ENCODE results near the gene PTPRD. TPM values are rescaled to one million over a fixed set of nuclear protein-coding genes. Genes with fewer than 3 reads are reported as not detected.
"Not testable (repeated sequence)": the region's sequence is repeated elsewhere in the genome, so short reads cannot be mapped to it uniquely, and the experiment has no call there.

Gene PTPRD
- total RNA-seq, 2 experiments from 2014 or later: not detected

- ATAC-seq (no peak), DNase-seq (no peak)
- intact Hi-C loops (cut with DNase I, micrococcal nuclease): no loop called here
- peaks cover 6% of the 10 kb centered on the region for H3K27me3 Mint-ChIP-seq
- H3K36me3 Mint-ChIP-seq (ENCODE audit: low read depth): no peaks in the 10 kb centered on the region
- CTCF ChIA-PET: interaction anchor here (1.3 kb wide), 1 partner anchor 16 kb away, joined by 3 read pairs; no protein-coding TSS in a partner anchor
- no peak overlapping the region for H3K27ac Mint-ChIP-seq
- no peaks in the 10 kb centered on the region for H3K4me1 Mint-ChIP-seq
- H3K4me3 Mint-ChIP-seq: no peak overlapping the region
- POLR2A ChIA-PET: no interaction called here
- no peaks in the 10 kb centered on the region for H3K9me3 Mint-ChIP-seq (ENCODE audit: low read depth)
Observed at GRCh38 chr9:8706531-8706930, 1906.3 kb downstream of the PTPRD start.

- CTCF ChIA-PET: interaction anchor here (1.3 kb wide), 1 partner anchor 16 kb away, joined by 3 read pairs; no protein-coding TSS in a partner anchor
- H3K4me3 Mint-ChIP-seq: no peak overlapping the region
- H3K4me1 Mint-ChIP-seq: no peaks in the 10 kb centered on the region
- ATAC-seq: no peak
- H3K27ac Mint-ChIP-seq: no peak overlapping the region
- POLR2A ChIA-PET: no interaction called here
- peaks cover 6% of the 10 kb centered on the region for H3K27me3 Mint-ChIP-seq
- no peak for DNase-seq
- intact Hi-C loops (cut with DNase I, micrococcal nuclease): no loop called here
- no peaks in the 10 kb centered on the region for H3K36me3 Mint-ChIP-seq (ENCODE audit: low read depth)
- no peaks in the 10 kb centered on the region for H3K9me3 Mint-ChIP-seq (ENCODE audit: low read depth)
Observed at GRCh38 chr9:8705861-8706260, 1906.9 kb downstream of the PTPRD start.

GRCh38 chr9:8703904-8704303 lies 1908.9 kb downstream of the PTPRD start:
- H3K9me3 Mint-ChIP-seq (ENCODE audit: low read depth): no peaks in the 10 kb centered on the region

DNA sequence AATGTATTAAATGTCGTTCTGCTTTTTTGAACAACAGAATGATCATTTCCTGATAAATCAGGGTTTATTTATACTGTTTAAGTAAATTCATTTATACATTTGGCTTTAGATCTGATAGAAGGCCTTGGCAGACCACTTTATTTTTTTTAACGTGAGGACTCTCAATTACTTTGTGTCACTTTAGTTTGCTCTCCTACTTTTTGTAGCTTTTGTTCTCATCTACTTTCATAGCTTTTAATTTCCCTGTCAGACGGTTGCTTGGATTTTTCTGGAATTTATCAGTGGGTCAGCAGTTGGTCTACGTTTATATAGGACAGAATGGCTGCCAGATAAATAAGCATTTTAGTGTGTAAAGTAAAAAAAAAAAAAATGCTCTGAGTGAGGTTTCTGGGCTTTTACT lies 1910.9 kb downstream of the PTPRD start:
- Mint-ChIP-seq H3K9me3 (ENCODE audit: low read depth) (no peaks in the 10 kb centered on the region), H3K4me1 (no peaks in the 10 kb centered on the region), H3K4me3 (no peak overlapping the region), H3K36me3 (ENCODE audit: low read depth) (no peaks in the 10 kb centered on the region), H3K27me3 (peaks cover 6% of the 10 kb centered on the region), H3K27ac (no peak overlapping the region)
- ChIA-PET CTCF (no interaction called here), POLR2A (no interaction called here)
- DNase-seq: no peak
- intact Hi-C loops (cut with DNase I, micrococcal nuclease): no loop called here
- no peak for ATAC-seq

More at GRCh38 chr9:8703904-8704303, 1908.9 kb downstream of the PTPRD start:
- intact Hi-C loops (cut with DNase I, micrococcal nuclease): no loop called here
- no peak overlapping the region for H3K27ac Mint-ChIP-seq
- DNase-seq (no peak), ATAC-seq (no peak)
- no peaks in the 10 kb centered on the region for H3K36me3 Mint-ChIP-seq (ENCODE audit: low read depth)
- ChIA-PET POLR2A (no interaction called here), CTCF (no interaction called here)
- peaks cover 6% of the 10 kb centered on the region for H3K27me3 Mint-ChIP-seq
- H3K4me1 Mint-ChIP-seq: no peaks in the 10 kb centered on the region
- H3K4me3 Mint-ChIP-seq: no peak overlapping the region

DNA sequence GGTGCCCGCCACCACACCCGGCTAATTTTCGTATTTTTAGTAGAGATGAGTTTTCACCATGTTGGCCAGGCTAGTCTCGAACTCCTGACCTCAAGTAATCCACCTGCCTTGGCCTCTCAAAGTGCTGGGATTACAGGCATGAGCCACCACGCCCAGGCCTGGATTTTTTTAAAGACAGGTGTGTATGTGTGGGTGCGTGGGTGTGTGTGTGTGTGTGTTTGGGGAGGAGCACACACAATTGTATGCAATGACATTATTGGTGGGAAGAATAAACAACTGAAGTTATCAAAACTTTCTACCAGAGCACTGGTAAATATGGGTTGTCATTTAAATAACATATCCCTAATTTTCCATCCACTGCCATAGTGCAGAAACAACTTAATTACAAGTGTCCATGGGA lies 1915.2 kb downstream of the PTPRD start:
- H3K9me3 Mint-ChIP-seq (ENCODE audit: low read depth); intact Hi-C loops (cut with DNase I, micrococcal nuclease); POLR2A ChIA-PET; H3K4me3 Mint-ChIP-seq; DNase-seq; ATAC-seq; H3K36me3 Mint-ChIP-seq (ENCODE audit: low read depth); H3K4me1 Mint-ChIP-seq; H3K27me3 Mint-ChIP-seq; CTCF ChIA-PET; H3K27ac Mint-ChIP-seq: not testable (repeated sequence)

DNA sequence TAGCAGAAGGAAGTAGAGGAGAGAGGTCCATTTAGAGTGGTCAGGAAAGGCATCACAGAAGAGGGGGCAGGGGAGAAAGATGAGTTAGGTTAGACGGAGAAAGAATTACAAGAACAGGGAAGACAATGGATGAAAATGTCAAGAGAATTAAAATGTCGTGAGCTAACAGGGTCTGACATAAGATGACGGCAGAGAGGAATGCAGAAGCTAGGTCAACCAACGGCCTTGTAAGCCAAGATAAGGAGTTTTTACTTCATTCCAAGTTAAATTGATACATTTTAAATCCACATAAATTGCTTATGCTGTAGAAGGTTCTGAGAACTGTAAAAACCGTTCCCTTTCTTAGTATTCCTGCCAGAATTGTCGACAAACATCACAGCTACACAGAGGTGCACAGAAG lies 1916.3 kb downstream of the PTPRD start:
- Mint-ChIP-seq H3K27me3 (peaks cover 2% of the 10 kb centered on the region), H3K9me3 (ENCODE audit: low read depth) (no peaks in the 10 kb centered on the region), H3K4me1 (no peaks in the 10 kb centered on the region), H3K36me3 (ENCODE audit: low read depth) (no peaks in the 10 kb centered on the region), H3K4me3 (no peak overlapping the region), H3K27ac (no peak overlapping the region)
- POLR2A ChIA-PET: no interaction called here
- CTCF ChIA-PET: no interaction called here
- intact Hi-C loops (cut with DNase I, micrococcal nuclease): no loop called here
- ATAC-seq (no peak), DNase-seq (no peak)

- intact Hi-C loops (cut with DNase I, micrococcal nuclease): no loop called here
- no peak for ATAC-seq
- Mint-ChIP-seq H3K4me1 (no peaks in the 10 kb centered on the region), H3K9me3 (ENCODE audit: low read depth) (no peaks in the 10 kb centered on the region), H3K27ac (no peak overlapping the region), H3K27me3 (peaks cover 2% of the 10 kb centered on the region), H3K4me3 (no peak overlapping the region), H3K36me3 (ENCODE audit: low read depth) (no peaks in the 10 kb centered on the region)
- no peak for DNase-seq
- POLR2A ChIA-PET: no interaction called here
- CTCF ChIA-PET: interaction anchor here (0.7 kb wide), 1 partner anchor 1302 kb away, joined by 3 read pairs; no protein-coding TSS in a partner anchor
Observed at GRCh38 chr9:8694983-8695588, 1917.7 kb downstream of the PTPRD start.

- POLR2A ChIA-PET: interaction anchor here (0.5 kb wide), 1 partner anchor 284 kb away, joined by 4 read pairs; no protein-coding TSS in a partner anchor
Observed at GRCh38 chr9:8693464-8693863, 1919.3 kb downstream of the PTPRD start.

DNA sequence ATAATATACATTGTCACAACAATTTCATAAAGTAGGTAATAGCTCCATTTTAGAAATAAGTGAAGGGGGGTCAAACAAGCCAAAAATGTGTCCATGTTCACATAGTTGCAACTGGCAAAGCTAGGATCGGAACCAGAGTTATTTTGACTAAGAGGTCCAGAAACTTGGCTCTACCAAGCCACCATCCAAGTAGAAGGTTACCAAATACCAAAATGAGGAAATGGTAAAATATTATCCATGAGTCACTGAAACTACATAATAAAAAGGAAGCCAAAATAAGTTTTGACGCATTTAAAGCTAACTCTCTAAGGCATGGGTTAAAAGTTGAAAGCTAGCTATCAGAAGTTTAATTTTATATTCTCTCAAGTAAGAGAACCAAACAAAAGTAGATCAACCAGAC lies 1926.3 kb downstream of the PTPRD start:
- ChIA-PET POLR2A (no interaction called here), CTCF (no interaction called here)
- H3K9me3 Mint-ChIP-seq (ENCODE audit: low read depth): no peaks in the 10 kb centered on the region
- no peaks in the 10 kb centered on the region for H3K36me3 Mint-ChIP-seq (ENCODE audit: low read depth)
- H3K4me1 Mint-ChIP-seq: no peaks in the 10 kb centered on the region
- no peaks in the 10 kb centered on the region for H3K27me3 Mint-ChIP-seq
- H3K4me3 Mint-ChIP-seq: no peak overlapping the region
- intact Hi-C loops (cut with DNase I, micrococcal nuclease): no loop called here
- DNase-seq (no peak), ATAC-seq (no peak)
- no peak overlapping the region for H3K27ac Mint-ChIP-seq

More at GRCh38 chr9:8693464-8693863, 1919.3 kb downstream of the PTPRD start:
- no peak for ATAC-seq
- CTCF ChIA-PET: no interaction called here
- intact Hi-C loops (cut with DNase I, micrococcal nuclease): no loop called here
- Mint-ChIP-seq H3K36me3 (ENCODE audit: low read depth) (no peaks in the 10 kb centered on the region), H3K27ac (no peak overlapping the region), H3K4me3 (no peak overlapping the region), H3K27me3 (peaks cover 2% of the 10 kb centered on the region), H3K9me3 (ENCODE audit: low read depth) (no peaks in the 10 kb centered on the region), H3K4me1 (no peaks in the 10 kb centered on the region)
- DNase-seq: no peak

DNA sequence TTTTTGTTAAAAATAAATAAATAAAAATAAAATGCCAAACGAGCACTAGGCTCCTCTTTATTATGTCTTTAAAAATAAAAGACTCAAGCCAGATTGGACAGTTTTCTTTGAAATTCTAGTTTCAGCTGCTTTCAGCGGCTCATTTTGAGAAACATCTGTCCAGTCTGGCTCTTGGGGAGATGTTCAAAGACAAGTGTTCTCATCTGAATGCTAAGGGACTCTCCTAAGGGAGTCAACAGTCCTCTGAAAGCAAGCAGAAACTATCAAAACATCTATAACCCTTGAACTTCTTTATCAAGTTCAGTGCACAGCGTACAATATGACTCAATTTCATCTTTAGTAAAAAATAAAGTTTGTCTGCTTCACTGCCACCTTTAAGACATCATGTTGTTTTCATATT lies 1927.0 kb downstream of the PTPRD start:
- DNase-seq (no peak), ATAC-seq (no peak)
- no peaks in the 10 kb centered on the region for H3K36me3 Mint-ChIP-seq (ENCODE audit: low read depth)
- no peaks in the 10 kb centered on the region for H3K4me1 Mint-ChIP-seq
- intact Hi-C loops (cut with DNase I, micrococcal nuclease): no loop called here
- H3K9me3 Mint-ChIP-seq (ENCODE audit: low read depth): no peaks in the 10 kb centered on the region
- ChIA-PET CTCF (no interaction called here), POLR2A (no interaction called here)
- no peaks in the 10 kb centered on the region for H3K27me3 Mint-ChIP-seq
- no peak overlapping the region for H3K4me3 Mint-ChIP-seq
- H3K27ac Mint-ChIP-seq: no peak overlapping the region

DNA sequence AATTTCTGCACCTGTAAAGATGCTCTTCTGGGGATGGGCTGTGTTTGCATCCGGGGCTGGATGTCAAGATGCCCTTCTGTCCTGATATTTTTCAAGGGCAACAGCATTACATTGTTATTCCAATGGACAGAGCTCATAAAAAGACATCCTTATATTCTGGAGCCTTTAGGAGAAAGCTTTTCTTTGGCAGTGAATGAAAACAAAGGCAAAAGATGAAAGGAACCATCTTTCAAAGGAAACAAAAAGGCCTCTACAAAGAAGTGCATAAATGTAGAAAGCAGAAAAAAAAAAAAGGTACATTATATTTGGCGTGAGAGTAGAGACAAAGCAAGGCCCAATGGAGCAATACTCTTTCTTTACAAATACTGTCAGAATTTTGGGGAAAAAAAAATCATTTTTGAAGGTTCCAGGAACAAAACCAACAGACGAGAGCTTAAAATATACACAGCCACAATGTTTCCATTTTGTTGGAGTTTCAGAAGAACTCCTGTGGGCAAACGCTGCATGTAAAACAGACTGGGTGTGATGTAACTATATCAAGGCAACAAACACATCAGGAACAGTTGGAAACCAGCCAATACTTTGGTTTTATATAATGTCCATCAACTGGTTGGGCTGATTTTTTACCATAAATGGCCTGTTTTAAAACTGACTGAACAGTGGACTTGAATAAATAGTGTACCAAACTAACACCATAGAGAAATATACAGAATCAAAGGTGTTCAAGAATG lies 1927.7 kb downstream of the PTPRD start:
- ATAC-seq (no peak), DNase-seq (no peak)
- intact Hi-C loops (cut with DNase I, micrococcal nuclease): no loop called here
- ChIA-PET POLR2A (no interaction called here), CTCF (no interaction called here)
- H3K4me3 Mint-ChIP-seq: no peak overlapping the region
- H3K27me3 Mint-ChIP-seq: no peaks in the 10 kb centered on the region
- H3K9me3 Mint-ChIP-seq (ENCODE audit: low read depth): no peaks in the 10 kb centered on the region
- no peak overlapping the region for H3K27ac Mint-ChIP-seq
- no peaks in the 10 kb centered on the region for H3K4me1 Mint-ChIP-seq
- no peaks in the 10 kb centered on the region for H3K36me3 Mint-ChIP-seq (ENCODE audit: low read depth)

DNA sequence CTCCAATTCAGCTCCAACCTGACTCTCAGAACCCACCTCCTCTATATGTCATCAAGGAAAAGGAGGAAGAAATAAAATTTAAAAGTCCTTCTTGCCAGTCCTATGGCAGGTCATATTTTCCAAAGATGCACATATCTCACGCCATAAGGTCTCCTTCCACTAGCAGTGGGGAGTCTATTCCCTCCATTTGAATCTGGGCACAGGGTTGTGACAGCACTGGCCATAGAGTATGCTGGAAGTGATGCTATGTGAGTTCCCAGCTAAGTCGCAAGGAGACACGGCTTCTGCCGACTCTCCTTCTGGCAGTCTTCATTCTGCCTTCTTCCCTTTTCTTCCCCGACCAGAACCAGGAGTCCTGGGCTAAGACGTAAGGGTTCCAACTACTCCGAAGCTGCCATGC lies 1929.3 kb downstream of the PTPRD start:
- H3K36me3 Mint-ChIP-seq (ENCODE audit: low read depth): no peaks in the 10 kb centered on the region
- no peak for DNase-seq
- ATAC-seq: no peak
- H3K27ac Mint-ChIP-seq: no peak overlapping the region
- no peaks in the 10 kb centered on the region for H3K4me1 Mint-ChIP-seq
- ChIA-PET CTCF (interaction anchor here (0.6 kb wide), 1 partner anchor 1461 kb away, joined by 3 read pairs; no protein-coding TSS in a partner anchor), POLR2A (no interaction called here)
- no peaks in the 10 kb centered on the region for H3K9me3 Mint-ChIP-seq (ENCODE audit: low read depth)
- no peaks in the 10 kb centered on the region for H3K27me3 Mint-ChIP-seq
- no peak overlapping the region for H3K4me3 Mint-ChIP-seq
- intact Hi-C loops (cut with DNase I, micrococcal nuclease): no loop called here

Data from activated CD4-positive, alpha-beta T cell treated with anti-CD3 and anti-CD28 coated beads for 36 hours (primary cell).